Suprapubic skin (tissue), 4 donors: ENCODE data around the gene IFNG. TPM values are rescaled to one million over a fixed set of nuclear protein-coding genes. Genes with fewer than 3 reads are reported as not detected.

Source experiments
- DNase-seq, 2 donors: peaks; one replicate each; pipeline ENCODE4 v3.0.0-alpha.2; 2019; ENCODE audit warnings: low spot score in 2 of 2
- H3K27ac ChIP-seq: fragments of 200-600 bp; sonication (generic); one replicate; pipeline ENCODE4 v1.5.1; 2019
- H3K27me3 ChIP-seq: fragments of 200-600 bp; sonication (generic); one replicate; pipeline ENCODE4 v1.5.1; 2019
- H3K36me3 ChIP-seq: fragments of 200-600 bp; sonication (generic); one replicate; pipeline ENCODE4 v1.5.1; 2019
- H3K4me1 ChIP-seq: fragments of 200-600 bp; sonication (generic); one replicate; pipeline ENCODE4 v1.5.1; 2019
- H3K4me3 ChIP-seq: fragments of 200-600 bp; sonication (generic); one replicate; pipeline ENCODE4 v1.5.1; 2019; ENCODE audit warnings: mild to moderate bottlenecking
- H3K9me3 ChIP-seq: fragments of 200-600 bp; sonication (generic); one replicate; pipeline ENCODE4 v1.5.1; 2019
- CTCF ChIP-seq, 2 donors: fragments of 200-600 bp in 1 of 2; fragments of 450-650 bp in 1 of 2; sonication (generic) in 1 of 2; IDR thresholded peaks; one replicate each; pipeline ENCODE4 v1.5.1; 2016 to 2019; ENCODE audit warnings: antibody characterized with exemption in 2 of 2, mild to moderate bottlenecking in 1 of 2, moderate library complexity in 1 of 2
- EP300 ChIP-seq: sonication (generic); formaldehyde crosslinking; IDR thresholded peaks from one replicate; pipeline ENCODE4 v1.6.1; 2017; ENCODE audit warnings: antibody characterized with exemption
- POLR2A ChIP-seq, 2 donors: fragments of 450-650 bp; IDR thresholded peaks; one replicate each; pipeline ENCODE4 v1.6.1; 2017; ENCODE audit warnings: antibody characterized with exemption in 2 of 2, mild to moderate bottlenecking in 2 of 2, moderate library complexity in 2 of 2
- POLR2AphosphoS5 ChIP-seq, 3 donors: sonication (generic); formaldehyde crosslinking; IDR thresholded peaks; one replicate each; pipeline ENCODE4 v1.6.1; 2017; ENCODE audit warnings: antibody characterized with exemption in 3 of 3
- WGBS: methylation state at CpG from one replicate; pipeline ENCODE4 v1.1.5; 2018; 5-methylcytosine and 5-hydroxymethylcytosine counted together
- total RNA-seq, 4 donors: library from RNA; depleted of rRNA; stranded (reverse); fragments of >200 nt; gene quantifications; one replicate each; pipeline ENCODE4 v1.1.0, GENCODE V29; 2016

Gene IFNG
- total RNA-seq, 4 donors from 2014 or later = not detected

GRCh38 chr12:68139001-68139400 is 20.5 kb downstream of the IFNG start:
- WGBS = 86% methylated on average over 1 of the region's 1 CpG
- TF ChIP-seq EP300 (no peak), POLR2AphosphoS5 (IDR thresholded peaks at IDR 0.05) (no peak), CTCF (IDR thresholded peaks at IDR 0.05) (no peak), POLR2A (IDR thresholded peaks at IDR 0.05) (no peak)

GRCh38 chr12:68138480-68138879 is 21.1 kb downstream of the IFNG start:
- Histone ChIP-seq H3K27ac (no peak overlapping the region), H3K4me1 (no peaks in the 10 kb centered on the region), H3K36me3 (no peaks in the 10 kb centered on the region), H3K27me3 (no peaks in the 10 kb centered on the region), H3K4me3 (no peak overlapping the region), H3K9me3 (no peaks in the 10 kb centered on the region)
- WGBS = 77% methylated on average over 2 of the region's 2 CpGs
- TF ChIP-seq POLR2AphosphoS5 (IDR thresholded peaks at IDR 0.05) (no peak), CTCF (IDR thresholded peaks at IDR 0.05) (no peak), EP300 (no peak), POLR2A (IDR thresholded peaks at IDR 0.05) (no peak)
- DNase-seq = no peak

More at GRCh38 chr12:68139001-68139400, 20.5 kb downstream of the IFNG start:
- Histone ChIP-seq H3K27me3 (no peaks in the 10 kb centered on the region), H3K27ac (no peak overlapping the region), H3K4me3 (no peak overlapping the region), H3K4me1 (no peaks in the 10 kb centered on the region), H3K9me3 (no peaks in the 10 kb centered on the region), H3K36me3 (no peaks in the 10 kb centered on the region)
- no peak for DNase-seq

- Histone ChIP-seq H3K27ac (no peak overlapping the region), H3K9me3 (no peaks in the 10 kb centered on the region), H3K4me1 (no peaks in the 10 kb centered on the region), H3K36me3 (no peaks in the 10 kb centered on the region), H3K4me3 (no peak overlapping the region), H3K27me3 (no peaks in the 10 kb centered on the region)
- no peak for TF ChIP-seq POLR2A (IDR thresholded peaks at IDR 0.05)
- no peak for TF ChIP-seq EP300
- TF ChIP-seq POLR2AphosphoS5 (IDR thresholded peaks at IDR 0.05) = no peak
- no peak for TF ChIP-seq CTCF (IDR thresholded peaks at IDR 0.05)
- 44% methylated on average over 3 of the region's 3 CpGs for WGBS
- no peak for DNase-seq
These were observed 22.2 kb downstream of the IFNG start for GRCh38 chr12:68137335-68137830.

- TF ChIP-seq POLR2AphosphoS5 (IDR thresholded peaks at IDR 0.05) = no peak
- WGBS = 90% methylated on average over 3 of the region's 3 CpGs
- no peak for DNase-seq
- Histone ChIP-seq H3K36me3 (no peaks in the 10 kb centered on the region), H3K4me3 (no peak overlapping the region), H3K27me3 (no peaks in the 10 kb centered on the region), H3K4me1 (no peaks in the 10 kb centered on the region), H3K27ac (no peak overlapping the region), H3K9me3 (no peaks in the 10 kb centered on the region)
These were observed 24.0 kb downstream of the IFNG start for GRCh38 chr12:68135520-68135919.

- H3K27me3 ChIP-seq = no peaks in the 10 kb centered on the region
- 72% methylated on average over 5 of the region's 5 CpGs for WGBS
- TF ChIP-seq POLR2AphosphoS5 (IDR thresholded peaks at IDR 0.05) (no peak), CTCF (IDR thresholded peaks at IDR 0.05) (no peak), EP300 (no peak), POLR2A (IDR thresholded peaks at IDR 0.05) (no peak)
- H3K27ac ChIP-seq = no peak overlapping the region
- no peaks in the 10 kb centered on the region for H3K36me3 ChIP-seq
- no peak overlapping the region for H3K4me3 ChIP-seq
- peaks cover 4% of the 10 kb centered on the region for H3K9me3 ChIP-seq
- no peak for DNase-seq
- no peaks in the 10 kb centered on the region for H3K4me1 ChIP-seq
These were observed 27.6 kb downstream of the IFNG start for GRCh38 chr12:68131867-68132414.

GRCh38 chr12:68129979-68130378 is 29.6 kb downstream of the IFNG start:
- H3K27me3 ChIP-seq = no peaks in the 10 kb centered on the region
- TF ChIP-seq POLR2AphosphoS5 (IDR thresholded peaks at IDR 0.05) (no peak), CTCF (IDR thresholded peaks at IDR 0.05) (no peak), EP300 (no peak), POLR2A (IDR thresholded peaks at IDR 0.05) (no peak)
- WGBS = 93% methylated on average over 2 of the region's 2 CpGs
- H3K27ac ChIP-seq = no peak overlapping the region
- no peaks in the 10 kb centered on the region for H3K4me1 ChIP-seq
- H3K4me3 ChIP-seq = no peak overlapping the region
- no peaks in the 10 kb centered on the region for H3K36me3 ChIP-seq
- DNase-seq = no peak
- H3K9me3 ChIP-seq = peaks cover 4% of the 10 kb centered on the region
